HG02610 (cell line): ENCODE data around the gene U2AF1.
"Not testable (repeated sequence)": the region's sequence is repeated elsewhere in the genome, so short reads cannot be mapped to it uniquely, and the experiment has no call there.

Experiments used
- ATAC-seq: cut with Tn5 transposase; IDR thresholded peaks from one replicate; pipeline ENCODE4 v1.9.1; 2021; ENCODE audit warnings: mild to moderate bottlenecking, moderate library complexity; ENCODE audit not compliant: unreplicated experiment

The U2AF1 gene

GRCh38 chr21:43106965-43107793 lies at the start of gene U2AF1:
Gene U2AF1, minus strand, starts transcription at chr21:43107570. Its CDS starts 76 bp downstream, at chr21:43107494.
- peak; percentile 72 for ATAC-seq

- not testable (repeated sequence) for ATAC-seq
Measured at GRCh38 chr21:43153601-43154000, 46.2 kb upstream of the U2AF1 start.

GRCh38 chr21:43149344-43149743 lies 42.0 kb upstream of the U2AF1 start:
- not testable (repeated sequence) for ATAC-seq

- ATAC-seq = not testable (repeated sequence)
Measured at GRCh38 chr21:43147999-43148398, 40.6 kb upstream of the U2AF1 start.

- ATAC-seq = not testable (repeated sequence)
Measured at GRCh38 chr21:43146637-43147036, 39.3 kb upstream of the U2AF1 start.

GRCh38 chr21:43141407-43141806 lies 34.0 kb upstream of the U2AF1 start:
- not testable (repeated sequence) for ATAC-seq

GRCh38 chr21:43138944-43139343 lies 31.6 kb upstream of the U2AF1 start:
- not testable (repeated sequence) for ATAC-seq

- not testable (repeated sequence) for ATAC-seq
Measured at GRCh38 chr21:43134520-43134919, 27.1 kb upstream of the U2AF1 start.

GRCh38 chr21:43130094-43130493 lies 22.7 kb upstream of the U2AF1 start:
- ATAC-seq = not testable (repeated sequence)

- ATAC-seq = not testable (repeated sequence)
Measured at GRCh38 chr21:43115956-43116355, 8.6 kb upstream of the U2AF1 start.

GRCh38 chr21:43114483-43114882 lies 7.1 kb upstream of the U2AF1 start:
- ATAC-seq = not testable (repeated sequence)

- not testable (repeated sequence) for ATAC-seq
Measured at GRCh38 chr21:43109006-43109405, 1.6 kb upstream of the U2AF1 start.

- not testable (repeated sequence) for ATAC-seq
Measured at GRCh38 chr21:43108177-43108576, 807 bp upstream of the U2AF1 start.

GRCh38 chr21:43107794-43108137 lies 396 bp upstream of the U2AF1 start:
- not testable (repeated sequence) for ATAC-seq

- not testable (repeated sequence) for ATAC-seq
Measured at GRCh38 chr21:43104642-43105041, 2.7 kb downstream of the U2AF1 start.

- not testable (repeated sequence) for ATAC-seq
Measured at GRCh38 chr21:43102281-43102680, 5.1 kb downstream of the U2AF1 start.

GRCh38 chr21:43101676-43102075 lies 5.7 kb downstream of the U2AF1 start:
- not testable (repeated sequence) for ATAC-seq

- not testable (repeated sequence) for ATAC-seq
Measured at GRCh38 chr21:43101000-43101399, 6.4 kb downstream of the U2AF1 start.

GRCh38 chr21:43091979-43092614 lies 15.3 kb downstream of the U2AF1 start:
- not testable (repeated sequence) for ATAC-seq

- not testable (repeated sequence) for ATAC-seq
Measured at GRCh38 chr21:43090947-43091346, 16.4 kb downstream of the U2AF1 start.

GRCh38 chr21:43089463-43089862 lies 17.9 kb downstream of the U2AF1 start:
- not testable (repeated sequence) for ATAC-seq
